Measurements from ENCODE around the gene ZNF805. TPM values are rescaled to one million over a fixed set of nuclear protein-coding genes. Genes with fewer than 3 reads are reported as not detected.
A peak's percentile ranks its signal among the peaks of the same experiment; 100 is the strongest.

The ZNF805 gene
- total RNA-seq, 1 experiment from 2014 or later: 15.4 TPM

- no CpG with 5 or more reads among the region's 71 CpGs for WGBS (ENCODE audit: extremely low coverage, insufficient read length, low lambda C conversion rate)
- peak within 1 kb of the TSS in 1 of 3 experiments; percentile 89; a peak in 4 of 7 replicates for H3K27ac Mint-ChIP-seq
- peaks cover 14 to 16% of the 10 kb centered on the region in 2 experiments for H3K4me1 Mint-ChIP-seq
- H2BK5ac ChIP-seq (ENCODE audit: insufficient read length, low read length): peak within 1 kb of the TSS; percentile 79
- peaks cover 3% of the 10 kb centered on the region for H3K79me1 ChIP-seq (ENCODE audit: insufficient read depth, low read depth, low read length, poor library complexity, severe bottlenecking)
- no peak within 1 kb of the TSS for H2BK120ac ChIP-seq (ENCODE audit: low read depth, low read length, poor library complexity, severe bottlenecking)
- H3K36me3 Mint-ChIP-seq (ENCODE audit: insufficient read depth in 1 of 3, low read depth in 3 of 3): peaks cover 20 to 34% (median 23%) of the 10 kb centered on the region in 3 experiments
- peak; percentile 97 for DNase-seq
- H2BK15ac ChIP-seq (ENCODE audit: low read depth, low read length): no peak within 1 kb of the TSS
- no peak within 1 kb of the TSS for H2AK5ac ChIP-seq (ENCODE audit: insufficient read length, low read length)
- peak within 1 kb of the TSS; percentile 86 for H3K27ac ChIP-seq (ENCODE audit: insufficient read length, low read depth, low read length)
- H3K27me3 Mint-ChIP-seq (ENCODE audit: low read depth): peaks cover 2% of the 10 kb centered on the region; the same call in 1 of the 2 replicates
- H3K23ac ChIP-seq (ENCODE audit: insufficient read length, low read depth, low read length): no peak within 1 kb of the TSS
- H3K4ac ChIP-seq (ENCODE audit: low read depth, low read length): peak within 1 kb of the TSS; percentile 84; the same call in 1 of the 2 replicates
- TF ChIP-seq CTCF (conservative IDR thresholded peaks at IDR 0.05): no peak
- H3T11ph ChIP-seq (ENCODE audit: low read length): peak within 1 kb of the TSS; percentile 63
- H3K9me3 Mint-ChIP-seq: peaks cover 2 to 3% of the 10 kb centered on the region in 2 experiments; a peak in 2 of 5 replicates
- peak within 1 kb of the TSS; percentile 68 for H4K5ac ChIP-seq (ENCODE audit: insufficient read length, low read depth, low read length)
- no peaks in the 10 kb centered on the region for H3K27me3 ChIP-seq (ENCODE audit: insufficient read depth, low read length)
- peak within 1 kb of the TSS; percentile 97 for H3K9ac ChIP-seq (ENCODE audit: extremely low read depth, insufficient read length, low read length)
- peak within 1 kb of the TSS; percentile 97 for H3K14ac ChIP-seq (ENCODE audit: insufficient read depth, low read length)
- H3K4me1 ChIP-seq (ENCODE audit: insufficient read depth, low read length): no peaks in the 10 kb centered on the region; the same call in 1 of the 2 replicates
- H3K9me3 ChIP-seq (ENCODE audit: control insufficient read depth, low read depth, low read length): no peaks in the 10 kb centered on the region
- peaks cover 4% of the 10 kb centered on the region for H3K23me2 ChIP-seq (ENCODE audit: insufficient read length, low read depth, low read length, poor library complexity, severe bottlenecking)
- H2BK12ac ChIP-seq (ENCODE audit: insufficient read length, low read depth, low read length): no peak within 1 kb of the TSS
- H3K79me2 ChIP-seq (ENCODE audit: insufficient read depth, low read length): peaks cover 30% of the 10 kb centered on the region; the same call in 1 of the 2 replicates
- H3K4me3 Mint-ChIP-seq: no peak within 1 kb of the TSS
- H2AFZ ChIP-seq (ENCODE audit: low read length): no peak within 1 kb of the TSS
- H3K56ac ChIP-seq (ENCODE audit: insufficient read length, low read depth, low read length): peak within 1 kb of the TSS; percentile 30
- H4K20me1 ChIP-seq (ENCODE audit: control insufficient read depth, insufficient read depth, insufficient read length): no peaks in the 10 kb centered on the region
- H2BK20ac ChIP-seq (ENCODE audit: low read depth, low read length, poor library complexity, severe bottlenecking): no peak within 1 kb of the TSS
- H4K8ac ChIP-seq (replicated peaks; ENCODE audit: insufficient read length, low read depth, low read length): no peak within 1 kb of the TSS
- H3K4me2 ChIP-seq (ENCODE audit: insufficient read depth, insufficient read length, low read length): peak within 1 kb of the TSS; percentile 92
- H4K91ac ChIP-seq (ENCODE audit: insufficient read length, low read depth, low read length): no peak within 1 kb of the TSS
- H3K18ac ChIP-seq (ENCODE audit: insufficient read length, low read depth, low read length): peak within 1 kb of the TSS; percentile 94
These were observed 39.9 kb downstream of the ZNF805 start, which contains the start of gene ZNF460 for GRCh38 chr19:57280165-57280961. TSS of gene ZNF460 (plus strand) at chr19:57280485. CDS start at chr19:57280807, 322 bp downstream.

Data from H9 (cell line).